ENCODE results near the gene WNT5B.

The WNT5B gene

GRCh38 chr12:1618489-1618888, 10.5 kb upstream of the WNT5B start:
- H3K9me3 ChIP-seq (ENCODE audit: insufficient read depth, low read length), result no peaks in the 10 kb centered on the region
- H3K79me2 ChIP-seq (ENCODE audit: insufficient read depth, low read length), result no peaks in the 10 kb centered on the region
- H3K27me3 ChIP-seq (ENCODE audit: low read length), result no peaks in the 10 kb centered on the region
- H4K20me1 ChIP-seq (ENCODE audit: low read depth, low read length), result no peaks in the 10 kb centered on the region
- H3K4me2 ChIP-seq (ENCODE audit: low read depth, low read length, poor library complexity, severe bottlenecking), result no peak overlapping the region
- H3K9ac ChIP-seq (ENCODE audit: low read length), result no peak overlapping the region
- no peaks in the 10 kb centered on the region for H3K36me3 ChIP-seq (ENCODE audit: low read length)
- H3F3A ChIP-seq (ENCODE audit: insufficient read depth), result no peaks in the 10 kb centered on the region
- H3K27ac ChIP-seq (ENCODE audit: low read depth, low read length), result no peak overlapping the region
- H3K4me3 ChIP-seq (ENCODE audit: insufficient read depth, low read length, poor library complexity, severe bottlenecking), result no peak overlapping the region
- no peaks in the 10 kb centered on the region for H3K9me2 ChIP-seq (replicated peaks; ENCODE audit: insufficient read depth, low read length)
- TF ChIP-seq CTCF (IDR thresholded peaks at IDR 0.05; ENCODE audit: insufficient read depth, low read length, poor library complexity, severe bottlenecking), result no peak
- TF ChIP-seq EZH2phosphoT487 (conservative IDR thresholded peaks at IDR 0.05; ENCODE audit: low read length), result no peak
- no peak overlapping the region for H2AFZ ChIP-seq (ENCODE audit: low read depth, low read length, severe bottlenecking)

GRCh38 chr12:1619159-1619558, 9.9 kb upstream of the WNT5B start:
- Histone ChIP-seq H3K36me3 (ENCODE audit: low read length) (no peaks in the 10 kb centered on the region), H4K20me1 (ENCODE audit: low read depth, low read length) (no peaks in the 10 kb centered on the region), H3K9me3 (ENCODE audit: insufficient read depth, low read length) (no peaks in the 10 kb centered on the region), H3K9ac (ENCODE audit: low read length) (no peak overlapping the region), H3K79me2 (ENCODE audit: insufficient read depth, low read length) (no peaks in the 10 kb centered on the region), H3K4me2 (ENCODE audit: low read depth, low read length, poor library complexity, severe bottlenecking) (no peak overlapping the region), H3K27ac (ENCODE audit: low read depth, low read length) (no peak overlapping the region), H3F3A (ENCODE audit: insufficient read depth) (no peaks in the 10 kb centered on the region), H3K9me2 (replicated peaks; ENCODE audit: insufficient read depth, low read length) (no peaks in the 10 kb centered on the region), H2AFZ (ENCODE audit: low read depth, low read length, severe bottlenecking) (no peak overlapping the region), H3K27me3 (ENCODE audit: low read length) (no peaks in the 10 kb centered on the region), H3K4me3 (ENCODE audit: insufficient read depth, low read length, poor library complexity, severe bottlenecking) (no peak overlapping the region)
- TF ChIP-seq CTCF (IDR thresholded peaks at IDR 0.05; ENCODE audit: insufficient read depth, low read length, poor library complexity, severe bottlenecking), result no peak
- no peak for TF ChIP-seq EZH2phosphoT487 (conservative IDR thresholded peaks at IDR 0.05; ENCODE audit: low read length)

- H3K4me3 ChIP-seq (ENCODE audit: insufficient read depth, low read length, poor library complexity, severe bottlenecking), result no peak overlapping the region
- no peak overlapping the region for H3K4me2 ChIP-seq (ENCODE audit: low read depth, low read length, poor library complexity, severe bottlenecking)
- TF ChIP-seq EZH2phosphoT487 (conservative IDR thresholded peaks at IDR 0.05; ENCODE audit: low read length), result no peak
- no peak for TF ChIP-seq CTCF (IDR thresholded peaks at IDR 0.05; ENCODE audit: insufficient read depth, low read length, poor library complexity, severe bottlenecking)
- H3K27me3 ChIP-seq (ENCODE audit: low read length), result no peaks in the 10 kb centered on the region
- H3F3A ChIP-seq (ENCODE audit: insufficient read depth), result no peaks in the 10 kb centered on the region
- H3K9ac ChIP-seq (ENCODE audit: low read length), result no peak overlapping the region
- no peak overlapping the region for H2AFZ ChIP-seq (ENCODE audit: low read depth, low read length, severe bottlenecking)
- H3K9me2 ChIP-seq (replicated peaks; ENCODE audit: insufficient read depth, low read length), result no peaks in the 10 kb centered on the region
- H3K9me3 ChIP-seq (ENCODE audit: insufficient read depth, low read length), result no peaks in the 10 kb centered on the region
- no peaks in the 10 kb centered on the region for H3K79me2 ChIP-seq (ENCODE audit: insufficient read depth, low read length)
- no peaks in the 10 kb centered on the region for H3K36me3 ChIP-seq (ENCODE audit: low read length)
- H3K27ac ChIP-seq (ENCODE audit: low read depth, low read length), result no peak overlapping the region
- no peaks in the 10 kb centered on the region for H4K20me1 ChIP-seq (ENCODE audit: low read depth, low read length)
Observed at GRCh38 chr12:1619587-1619986, 9.4 kb upstream of the WNT5B start.

GRCh38 chr12:1620092-1620491, 8.9 kb upstream of the WNT5B start:
- Histone ChIP-seq H3K9ac (ENCODE audit: low read length) (no peak overlapping the region), H3K9me2 (replicated peaks; ENCODE audit: insufficient read depth, low read length) (no peaks in the 10 kb centered on the region), H2AFZ (ENCODE audit: low read depth, low read length, severe bottlenecking) (no peak overlapping the region), H4K20me1 (ENCODE audit: low read depth, low read length) (no peaks in the 10 kb centered on the region), H3K4me3 (ENCODE audit: insufficient read depth, low read length, poor library complexity, severe bottlenecking) (no peak overlapping the region), H3K79me2 (ENCODE audit: insufficient read depth, low read length) (no peaks in the 10 kb centered on the region), H3K4me2 (ENCODE audit: low read depth, low read length, poor library complexity, severe bottlenecking) (no peak overlapping the region), H3K36me3 (ENCODE audit: low read length) (no peaks in the 10 kb centered on the region), H3K27ac (ENCODE audit: low read depth, low read length) (no peak overlapping the region), H3K27me3 (ENCODE audit: low read length) (no peaks in the 10 kb centered on the region), H3K9me3 (ENCODE audit: insufficient read depth, low read length) (no peaks in the 10 kb centered on the region), H3F3A (ENCODE audit: insufficient read depth) (no peaks in the 10 kb centered on the region)
- TF ChIP-seq EZH2phosphoT487 (conservative IDR thresholded peaks at IDR 0.05; ENCODE audit: low read length) (no peak), CTCF (IDR thresholded peaks at IDR 0.05; ENCODE audit: insufficient read depth, low read length, poor library complexity, severe bottlenecking) (no peak)
